ENCODE results near the gene CXorf58. TPM values are rescaled to one million over a fixed set of nuclear protein-coding genes. Genes with fewer than 3 reads are reported as not detected.
"Not testable (repeated sequence)": the region's sequence is repeated elsewhere in the genome, so short reads cannot be mapped to it uniquely, and the experiment has no call there.

Gene CXorf58
- polyA plus RNA-seq, 3 donors from 2014 or later: not detected

GRCh38 chrX:23887918-23888317 is 19.9 kb upstream of the CXorf58 start:
- Mint-ChIP-seq H3K4me1 (peaks cover 12 to 15% of the 10 kb centered on the region in 2 donors), H3K27me3 (ENCODE audit: low read depth in 3 of 3) (peaks cover 0 to 2% (median 0%) of the 10 kb centered on the region in 3 donors), H3K4me3 (no peak overlapping the region), H3K27ac (no peak overlapping the region), H3K36me3 (peaks cover 0 to 9% (median 0%) of the 10 kb centered on the region in 3 donors), H3K9me3 (no peaks in the 10 kb centered on the region)
- DNase-seq: no peak

GRCh38 chrX:23888887-23889501 is 18.8 kb upstream of the CXorf58 start:
- Mint-ChIP-seq H3K36me3 (peaks cover 0 to 7% (median 0%) of the 10 kb centered on the region in 3 donors), H3K9me3 (no peaks in the 10 kb centered on the region), H3K27me3 (ENCODE audit: low read depth in 3 of 3) (peaks cover 0 to 2% (median 0%) of the 10 kb centered on the region in 3 donors), H3K4me3 (no peak overlapping the region), H3K4me1 (peaks cover 12 to 15% of the 10 kb centered on the region in 2 donors), H3K27ac (no peak overlapping the region)
- no peak for DNase-seq

- Mint-ChIP-seq H3K27me3 (ENCODE audit: low read depth in 3 of 3) (no peaks in the 10 kb centered on the region), H3K36me3 (no peaks in the 10 kb centered on the region), H3K9me3 (no peaks in the 10 kb centered on the region), H3K4me1 (peaks cover 8 to 9% of the 10 kb centered on the region in 2 donors), H3K27ac (no peak overlapping the region), H3K4me3 (no peak overlapping the region)
- no peak for DNase-seq
Measured at GRCh38 chrX:23890933-23891332, 16.9 kb upstream of the CXorf58 start.

GRCh38 chrX:23894993-23895392 is 12.8 kb upstream of the CXorf58 start:
- DNase-seq; H3K4me3 Mint-ChIP-seq; H3K9me3 Mint-ChIP-seq; H3K36me3 Mint-ChIP-seq; H3K27me3 Mint-ChIP-seq (ENCODE audit: low read depth in 3 of 3); H3K4me1 Mint-ChIP-seq: not testable (repeated sequence)
- H3K27ac Mint-ChIP-seq: peak overlapping the region in 1 of 6 donors; percentile 40

GRCh38 chrX:23896539-23896938 is 11.3 kb upstream of the CXorf58 start:
- not testable (repeated sequence) for H3K4me3 Mint-ChIP-seq; H3K27ac Mint-ChIP-seq; H3K4me1 Mint-ChIP-seq; H3K9me3 Mint-ChIP-seq; H3K27me3 Mint-ChIP-seq (ENCODE audit: low read depth in 3 of 3); H3K36me3 Mint-ChIP-seq; DNase-seq

GRCh38 chrX:23896981-23897380 is 10.8 kb upstream of the CXorf58 start:
- no peak for DNase-seq
- no peaks in the 10 kb centered on the region for H3K4me1 Mint-ChIP-seq

GRCh38 chrX:23898412-23898959 is 9.3 kb upstream of the CXorf58 start:
- Mint-ChIP-seq H3K27me3 (ENCODE audit: low read depth in 3 of 3) (peaks cover 0 to 2% (median 0%) of the 10 kb centered on the region in 3 donors), H3K4me1 (no peaks in the 10 kb centered on the region), H3K36me3 (no peaks in the 10 kb centered on the region), H3K4me3 (no peak overlapping the region), H3K27ac (no peak overlapping the region), H3K9me3 (no peaks in the 10 kb centered on the region)
- DNase-seq: no peak

More at GRCh38 chrX:23896981-23897380, 10.8 kb upstream of the CXorf58 start:
- H3K27me3 Mint-ChIP-seq (ENCODE audit: low read depth in 3 of 3): no peaks in the 10 kb centered on the region
- no peaks in the 10 kb centered on the region for H3K9me3 Mint-ChIP-seq
- no peak overlapping the region for H3K4me3 Mint-ChIP-seq
- no peak overlapping the region for H3K27ac Mint-ChIP-seq
- no peaks in the 10 kb centered on the region for H3K36me3 Mint-ChIP-seq

- DNase-seq: no peak
- no peaks in the 10 kb centered on the region for H3K36me3 Mint-ChIP-seq
- H3K27me3 Mint-ChIP-seq (ENCODE audit: low read depth in 3 of 3): peaks cover 0 to 5% (median 0%) of the 10 kb centered on the region in 3 donors
- H3K4me3 Mint-ChIP-seq: no peak overlapping the region
- no peaks in the 10 kb centered on the region for H3K4me1 Mint-ChIP-seq
- H3K9me3 Mint-ChIP-seq: no peaks in the 10 kb centered on the region
- no peak overlapping the region for H3K27ac Mint-ChIP-seq
Measured at GRCh38 chrX:23900220-23900797, 7.5 kb upstream of the CXorf58 start.

- Mint-ChIP-seq H3K27ac (no peak overlapping the region), H3K9me3 (no peaks in the 10 kb centered on the region), H3K4me1 (no peaks in the 10 kb centered on the region), H3K36me3 (no peaks in the 10 kb centered on the region), H3K27me3 (ENCODE audit: low read depth in 3 of 3) (peaks cover 1 to 5% (median 3%) of the 10 kb centered on the region in 3 donors), H3K4me3 (no peak overlapping the region)
- no peak for DNase-seq
Measured at GRCh38 chrX:23901060-23901459, 6.7 kb upstream of the CXorf58 start.

GRCh38 chrX:23901805-23902204 is 6.0 kb upstream of the CXorf58 start:
- Mint-ChIP-seq H3K4me1 (peaks cover 0 to 2% of the 10 kb centered on the region in 2 donors), H3K27ac (no peak overlapping the region), H3K27me3 (ENCODE audit: low read depth in 3 of 3) (peaks cover 2 to 5% (median 4%) of the 10 kb centered on the region in 3 donors), H3K9me3 (no peaks in the 10 kb centered on the region), H3K36me3 (no peaks in the 10 kb centered on the region), H3K4me3 (no peak overlapping the region)
- DNase-seq: peak; percentile 12 to 41 (median 29)

GRCh38 chrX:23902419-23902818 is 5.4 kb upstream of the CXorf58 start:
- Mint-ChIP-seq H3K4me3 (no peak overlapping the region), H3K27ac (no peak overlapping the region), H3K36me3 (no peaks in the 10 kb centered on the region), H3K4me1 (peaks cover 0 to 4% of the 10 kb centered on the region in 2 donors), H3K27me3 (ENCODE audit: low read depth in 3 of 3) (peaks cover 2 to 5% (median 4%) of the 10 kb centered on the region in 3 donors), H3K9me3 (no peaks in the 10 kb centered on the region)
- peak; percentile 27 to 46 (median 41) for DNase-seq

- peaks cover 4 to 8% (median 6%) of the 10 kb centered on the region in 3 donors for H3K27me3 Mint-ChIP-seq (ENCODE audit: low read depth in 3 of 3)
- peaks cover 11 to 12% of the 10 kb centered on the region in 2 donors for H3K4me1 Mint-ChIP-seq
- no peaks in the 10 kb centered on the region for H3K36me3 Mint-ChIP-seq
- H3K9me3 Mint-ChIP-seq: no peaks in the 10 kb centered on the region
- no peak overlapping the region for H3K4me3 Mint-ChIP-seq
- no peak overlapping the region for H3K27ac Mint-ChIP-seq
- DNase-seq: no peak
Measured at GRCh38 chrX:23904096-23904495, 3.7 kb upstream of the CXorf58 start.

GRCh38 chrX:23907111-23907497 is 702 bp upstream of the CXorf58 start:
- peaks cover 4 to 8% (median 6%) of the 10 kb centered on the region in 3 donors for H3K27me3 Mint-ChIP-seq (ENCODE audit: low read depth in 3 of 3)
- H3K36me3 Mint-ChIP-seq: no peaks in the 10 kb centered on the region
- peak overlapping the region; percentile 73 to 87 (median 85) for H3K27ac Mint-ChIP-seq
- DNase-seq: no peak
- H3K4me3 Mint-ChIP-seq: peak overlapping the region; percentile 76 to 84 (median 80)
- no peaks in the 10 kb centered on the region for H3K9me3 Mint-ChIP-seq
- peaks cover 11 to 12% of the 10 kb centered on the region in 2 donors for H3K4me1 Mint-ChIP-seq

- peaks cover 11 to 12% of the 10 kb centered on the region in 2 donors for H3K4me1 Mint-ChIP-seq
- H3K27ac Mint-ChIP-seq: peak overlapping the region; percentile 85 to 92 (median 88)
- peak overlapping the region; percentile 70 to 84 (median 80) for H3K4me3 Mint-ChIP-seq
- no peaks in the 10 kb centered on the region for H3K9me3 Mint-ChIP-seq
- peaks cover 4 to 7% (median 6%) of the 10 kb centered on the region in 3 donors for H3K27me3 Mint-ChIP-seq (ENCODE audit: low read depth in 3 of 3)
- DNase-seq: no peak
- H3K36me3 Mint-ChIP-seq: no peaks in the 10 kb centered on the region
Measured at GRCh38 chrX:23908219-23909004, 606 bp downstream of the CXorf58 start.
